ENCODE data around the gene CCDC24.

The CCDC24 gene

DNA sequence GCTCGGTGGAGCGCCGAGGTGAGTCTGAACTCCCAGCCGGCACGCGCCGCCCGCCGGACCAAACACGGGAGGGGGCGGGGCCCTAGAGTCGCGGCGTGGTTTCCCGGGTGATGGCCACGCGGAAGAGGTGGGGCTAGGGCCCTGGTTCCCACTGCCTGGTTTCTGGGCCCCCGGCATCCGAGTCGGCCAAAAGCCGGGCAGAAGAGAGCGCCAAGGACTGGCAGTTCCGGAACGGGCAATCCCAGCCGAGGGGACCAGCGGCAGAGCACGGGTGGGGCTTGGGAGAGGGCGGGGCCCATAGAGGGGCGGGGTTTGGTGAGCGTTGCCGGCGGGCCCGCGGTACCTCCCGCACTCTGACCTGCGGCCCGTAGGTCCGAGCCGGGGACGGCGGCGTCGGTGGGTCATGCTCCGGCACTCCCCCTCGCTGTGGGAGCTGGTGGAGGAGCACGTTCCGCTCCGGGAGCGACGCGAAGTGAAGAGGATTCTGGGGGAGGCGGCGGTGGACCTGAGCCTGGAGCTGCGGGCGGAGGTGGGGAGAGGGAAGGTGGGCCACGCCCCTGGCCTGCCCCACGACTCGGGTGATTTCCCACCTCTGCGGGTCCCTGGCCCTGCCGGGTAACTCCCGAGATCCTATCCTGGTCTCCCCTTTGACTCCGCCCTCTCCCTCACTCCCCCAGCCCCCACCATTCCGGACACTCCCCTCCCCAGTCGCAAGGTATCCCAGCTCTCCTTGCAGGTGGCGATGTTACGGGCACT lies at the start of gene CCDC24:
TSS of gene CCDC24 (plus strand) at position 124 of the 756 bp plus-strand sequence. CDS start at position 404, 280 bp downstream.
- TF ChIP-seq, protein P1, sequence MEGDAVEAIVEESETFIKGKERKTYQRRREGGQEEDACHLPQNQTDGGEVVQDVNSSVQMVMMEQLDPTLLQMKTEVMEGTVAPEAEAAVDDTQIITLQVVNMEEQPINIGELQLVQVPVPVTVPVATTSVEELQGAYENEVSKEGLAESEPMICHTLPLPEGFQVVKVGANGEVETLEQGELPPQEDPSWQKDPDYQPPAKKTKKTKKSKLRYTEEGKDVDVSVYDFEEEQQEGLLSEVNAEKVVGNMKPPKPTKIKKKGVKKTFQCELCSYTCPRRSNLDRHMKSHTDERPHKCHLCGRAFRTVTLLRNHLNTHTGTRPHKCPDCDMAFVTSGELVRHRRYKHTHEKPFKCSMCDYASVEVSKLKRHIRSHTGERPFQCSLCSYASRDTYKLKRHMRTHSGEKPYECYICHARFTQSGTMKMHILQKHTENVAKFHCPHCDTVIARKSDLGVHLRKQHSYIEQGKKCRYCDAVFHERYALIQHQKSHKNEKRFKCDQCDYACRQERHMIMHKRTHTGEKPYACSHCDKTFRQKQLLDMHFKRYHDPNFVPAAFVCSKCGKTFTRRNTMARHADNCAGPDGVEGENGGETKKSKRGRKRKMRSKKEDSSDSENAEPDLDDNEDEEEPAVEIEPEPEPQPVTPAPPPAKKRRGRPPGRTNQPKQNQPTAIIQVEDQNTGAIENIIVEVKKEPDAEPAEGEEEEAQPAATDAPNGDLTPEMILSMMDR (IDR thresholded peaks at IDR 0.05; ENCODE audit: low read depth, low read length): no peak; the same call in 1 of the 2 replicates
- DNase-seq (ENCODE audit: extremely low read depth, low read depth): peak; percentile 60

- TF ChIP-seq, protein P1 (IDR thresholded peaks at IDR 0.05; ENCODE audit: low read depth, low read length): no peak
- DNase-seq (ENCODE audit: extremely low read depth, low read depth): no peak
These were observed 49.0 kb upstream of the CCDC24 start for GRCh38 chr1:43942411-43942810.

DNA sequence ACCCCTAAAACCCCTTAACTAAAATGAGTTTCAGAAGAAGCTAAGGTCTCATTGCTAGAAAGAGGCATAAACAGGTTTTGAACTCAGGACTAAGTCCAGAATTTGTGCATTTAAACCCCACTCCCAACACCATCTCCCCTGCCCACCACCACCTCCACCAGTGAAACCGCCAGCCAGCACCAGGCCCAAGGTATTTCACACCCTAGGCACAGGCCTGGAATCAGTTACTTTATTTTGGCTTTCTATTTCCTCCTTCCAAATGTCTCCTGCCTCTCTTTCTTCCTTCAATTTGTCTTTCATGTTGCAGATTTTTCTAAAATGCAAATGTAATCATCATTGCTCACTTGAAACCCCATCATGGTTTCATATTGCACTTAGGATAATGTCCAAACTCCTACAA lies 46.5 kb upstream of the CCDC24 start:
- DNase-seq (ENCODE audit: extremely low read depth, low read depth): no peak
- TF ChIP-seq, protein P1 (IDR thresholded peaks at IDR 0.05; ENCODE audit: low read depth, low read length): no peak

GRCh38 chr1:43945674-43946235 lies 45.6 kb upstream of the CCDC24 start:
- TF ChIP-seq, protein P1 (IDR thresholded peaks at IDR 0.05; ENCODE audit: low read depth, low read length): no peak
- DNase-seq (ENCODE audit: extremely low read depth, low read depth): no peak

- DNase-seq (ENCODE audit: extremely low read depth, low read depth): peak; percentile 84
- TF ChIP-seq, protein P1 (IDR thresholded peaks at IDR 0.05; ENCODE audit: low read depth, low read length): peak; percentile 53
These were observed 45.0 kb upstream of the CCDC24 start, which contains the start of gene IPO13 for GRCh38 chr1:43946236-43947060. IPO13 (plus strand) TSS chr1:43946950; CDS start chr1:43947601, 651 bp downstream.

- no peak for DNase-seq (ENCODE audit: extremely low read depth, low read depth)
- TF ChIP-seq, protein P1 (IDR thresholded peaks at IDR 0.05; ENCODE audit: low read depth, low read length): no peak
These were observed 44.1 kb upstream of the CCDC24 start for GRCh38 chr1:43947061-43947873.

All from AG09319 (cell line).